ENCODE measurements around the gene KRTAP12-2.

DNA sequence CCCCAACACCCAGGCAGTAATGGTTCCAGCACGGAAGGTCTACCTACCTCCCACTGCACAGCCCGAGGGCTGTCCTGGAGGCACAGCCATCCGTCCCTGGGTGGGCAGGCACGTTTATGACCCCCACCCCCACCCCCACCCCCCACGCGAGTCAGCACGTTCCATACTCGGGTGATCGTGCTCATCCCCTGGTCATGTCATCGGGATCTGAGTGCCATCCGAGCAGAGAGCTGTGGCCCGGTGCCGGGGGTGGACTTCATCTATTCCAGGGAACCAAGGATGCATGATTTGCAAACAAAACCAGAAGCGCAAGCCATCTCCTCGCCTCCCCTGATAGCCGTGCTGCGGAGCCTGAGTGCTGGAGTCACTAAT is 43.6 kb upstream of the KRTAP12-2 start:
- TF ChIP-seq EZH2 (optimal IDR thresholded peaks at IDR 0.05; ENCODE audit: low read depth, low read length), result no peak
- TF ChIP-seq, protein P1, sequence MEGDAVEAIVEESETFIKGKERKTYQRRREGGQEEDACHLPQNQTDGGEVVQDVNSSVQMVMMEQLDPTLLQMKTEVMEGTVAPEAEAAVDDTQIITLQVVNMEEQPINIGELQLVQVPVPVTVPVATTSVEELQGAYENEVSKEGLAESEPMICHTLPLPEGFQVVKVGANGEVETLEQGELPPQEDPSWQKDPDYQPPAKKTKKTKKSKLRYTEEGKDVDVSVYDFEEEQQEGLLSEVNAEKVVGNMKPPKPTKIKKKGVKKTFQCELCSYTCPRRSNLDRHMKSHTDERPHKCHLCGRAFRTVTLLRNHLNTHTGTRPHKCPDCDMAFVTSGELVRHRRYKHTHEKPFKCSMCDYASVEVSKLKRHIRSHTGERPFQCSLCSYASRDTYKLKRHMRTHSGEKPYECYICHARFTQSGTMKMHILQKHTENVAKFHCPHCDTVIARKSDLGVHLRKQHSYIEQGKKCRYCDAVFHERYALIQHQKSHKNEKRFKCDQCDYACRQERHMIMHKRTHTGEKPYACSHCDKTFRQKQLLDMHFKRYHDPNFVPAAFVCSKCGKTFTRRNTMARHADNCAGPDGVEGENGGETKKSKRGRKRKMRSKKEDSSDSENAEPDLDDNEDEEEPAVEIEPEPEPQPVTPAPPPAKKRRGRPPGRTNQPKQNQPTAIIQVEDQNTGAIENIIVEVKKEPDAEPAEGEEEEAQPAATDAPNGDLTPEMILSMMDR (IDR thresholded peaks at IDR 0.05; ENCODE audit: low read length), result no peak

Measured in MM.1S (cell line).